Skin of body (tissue), 2 donors: ENCODE results near the gene PDE7B. TPM values are rescaled to one million over a fixed set of nuclear protein-coding genes. Genes with fewer than 3 reads are reported as not detected.

Experiments
- DNase-seq: peaks from one replicate; lab custom pipeline; 2025; lab: John Stamatoyannopoulos, UW
- total RNA-seq: library from RNA; depleted of rRNA; stranded (reverse); fragments of >200 nt; gene quantifications from one replicate; pipeline ENCODE4 v1.2.3, GENCODE V29; 2014

Gene PDE7B
- 5.1 TPM for total RNA-seq

GRCh38 chr6:135851442-135852271 is at the start of gene PDE7B:
TSS of gene PDE7B (plus strand) at chr6:135851701.
- DNase-seq, result peak; percentile 89

DNA sequence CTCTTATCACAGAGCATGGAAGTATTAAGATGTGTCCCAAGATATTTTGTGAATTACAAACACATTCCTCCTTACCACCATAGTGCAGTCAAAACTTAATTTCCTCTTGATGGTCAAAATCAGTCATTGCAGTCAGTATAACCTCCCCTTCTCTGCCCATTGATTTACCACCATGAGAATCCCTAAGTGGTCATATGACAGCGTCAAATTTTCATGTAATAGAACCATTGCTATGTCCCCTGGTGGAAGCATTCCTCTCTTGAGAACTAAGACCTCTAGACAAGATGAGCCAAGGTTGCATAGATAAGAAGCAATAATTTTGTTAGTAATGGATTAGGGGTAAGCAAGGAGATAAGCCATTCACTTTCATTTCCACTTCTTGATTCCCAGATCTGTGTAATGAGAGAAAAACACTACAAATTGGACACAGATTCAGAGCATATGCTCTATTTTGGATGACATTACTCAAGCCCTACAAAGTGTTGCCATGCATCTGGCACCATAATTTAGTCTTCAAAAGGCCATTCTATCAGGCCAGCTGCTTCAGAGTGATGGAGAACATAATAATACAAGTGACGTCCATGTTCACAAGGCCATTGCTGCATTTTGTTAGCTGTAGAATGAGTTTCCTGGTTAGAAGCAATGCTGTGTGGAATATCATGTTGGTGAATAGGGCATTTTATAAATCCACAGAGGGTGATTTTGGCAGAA is 49.6 kb upstream of the PDE7B start:
- DNase-seq, result peak; percentile 20

DNA sequence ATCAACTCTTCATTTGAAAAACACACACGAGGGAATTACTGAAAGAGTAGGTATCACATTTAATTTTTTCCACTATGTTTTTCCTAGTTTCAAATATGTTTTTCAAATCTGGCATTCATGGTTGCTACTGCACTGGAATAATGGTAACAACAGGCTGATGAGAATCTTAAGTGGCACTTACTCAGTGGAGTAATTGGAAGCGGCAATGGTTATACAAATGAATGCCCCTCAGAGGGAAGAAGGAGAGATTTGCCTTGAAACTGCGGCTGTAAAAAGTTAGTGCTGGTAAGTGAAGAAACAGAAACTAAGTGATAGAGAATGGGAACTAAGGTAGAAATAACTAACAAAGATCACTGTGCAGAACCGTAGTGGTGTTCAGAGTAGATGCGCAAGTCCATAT is 41.0 kb upstream of the PDE7B start:
- DNase-seq, result no peak

DNA sequence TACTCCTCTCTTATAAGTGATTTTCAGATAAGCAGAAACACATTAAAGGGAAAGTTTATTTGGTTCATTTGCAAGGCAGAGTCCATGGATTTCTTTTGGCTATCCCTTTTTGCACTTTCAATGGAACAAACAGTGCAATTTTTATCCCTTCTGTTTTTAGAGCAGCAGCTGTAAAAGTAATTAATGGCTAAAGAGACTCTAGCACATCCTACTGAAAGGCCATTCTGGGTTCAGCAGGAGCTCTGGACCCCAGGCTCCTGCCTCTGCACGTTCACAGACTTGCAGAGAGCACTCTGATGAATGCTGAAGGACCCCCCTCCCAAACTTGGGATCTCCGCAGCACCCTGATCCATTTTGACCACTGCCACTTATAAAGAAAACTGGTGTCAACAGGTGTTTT is 40.3 kb upstream of the PDE7B start:
- no peak for DNase-seq

- DNase-seq, result no peak
Measured at GRCh38 chr6:135811644-135812526, 39.6 kb upstream of the PDE7B start.

GRCh38 chr6:135813401-135813800 is 38.1 kb upstream of the PDE7B start:
- DNase-seq, result peak; percentile 33

DNA sequence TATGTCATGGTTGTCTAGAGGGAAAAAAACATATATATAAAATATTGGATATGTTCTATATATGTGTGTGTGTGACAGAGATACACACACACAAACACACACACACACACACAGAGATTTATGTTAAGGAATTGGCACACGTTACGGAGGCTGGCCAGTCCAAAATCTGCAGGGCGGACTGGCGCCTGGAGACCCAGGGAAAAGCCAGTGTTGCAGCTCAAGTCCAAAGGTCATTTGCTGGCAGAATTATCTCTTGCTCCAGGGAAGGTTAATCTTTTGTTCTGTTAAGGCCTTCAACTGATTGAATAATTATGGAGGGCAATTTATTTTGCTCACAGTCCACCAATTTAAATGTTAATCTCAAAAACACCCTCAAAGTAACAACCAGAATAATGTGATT is 37.5 kb upstream of the PDE7B start:
- DNase-seq, result no peak

GRCh38 chr6:135815216-135815615 is 36.3 kb upstream of the PDE7B start:
- no peak for DNase-seq

GRCh38 chr6:135817035-135817434 is 34.5 kb upstream of the PDE7B start:
- no peak for DNase-seq

DNA sequence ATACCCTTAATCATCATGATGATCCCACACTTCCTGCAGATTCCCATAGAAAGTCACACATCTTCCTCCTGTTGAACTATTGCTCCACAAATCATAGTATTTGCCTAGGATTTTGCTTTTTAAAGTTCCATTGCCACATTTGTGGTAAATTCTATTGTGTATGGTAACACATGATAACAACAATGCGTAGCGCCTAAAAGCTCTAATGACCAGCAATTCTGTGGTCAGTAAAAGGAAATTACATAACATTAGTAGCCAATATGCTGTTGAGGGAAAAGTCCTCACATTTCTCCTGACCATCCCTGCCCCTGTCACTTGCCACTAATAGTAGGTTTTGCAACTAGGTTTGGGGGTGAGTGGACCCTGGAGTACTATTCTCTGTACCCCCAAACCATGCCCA is 31.8 kb upstream of the PDE7B start:
- no peak for DNase-seq

DNA sequence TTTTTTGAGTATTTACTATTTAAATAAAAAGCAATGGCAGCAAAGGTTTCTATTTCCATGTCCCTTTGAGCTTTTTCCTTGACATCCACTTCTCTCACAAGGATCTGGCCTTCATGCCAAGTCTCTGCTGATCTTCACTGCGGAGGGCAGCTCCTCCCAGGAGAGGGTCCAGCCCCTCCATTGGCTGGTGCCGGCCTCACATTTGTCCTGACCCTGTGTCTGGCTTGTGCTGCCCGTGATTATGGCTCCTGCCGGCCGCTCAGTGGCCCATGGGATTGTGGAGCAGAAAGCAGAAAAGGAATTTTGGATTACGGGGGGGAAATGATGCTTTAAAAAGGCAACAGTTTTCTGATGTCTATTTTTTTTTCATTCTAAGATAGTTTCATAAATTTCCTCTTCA is 31.2 kb upstream of the PDE7B start:
- DNase-seq, result no peak

DNA sequence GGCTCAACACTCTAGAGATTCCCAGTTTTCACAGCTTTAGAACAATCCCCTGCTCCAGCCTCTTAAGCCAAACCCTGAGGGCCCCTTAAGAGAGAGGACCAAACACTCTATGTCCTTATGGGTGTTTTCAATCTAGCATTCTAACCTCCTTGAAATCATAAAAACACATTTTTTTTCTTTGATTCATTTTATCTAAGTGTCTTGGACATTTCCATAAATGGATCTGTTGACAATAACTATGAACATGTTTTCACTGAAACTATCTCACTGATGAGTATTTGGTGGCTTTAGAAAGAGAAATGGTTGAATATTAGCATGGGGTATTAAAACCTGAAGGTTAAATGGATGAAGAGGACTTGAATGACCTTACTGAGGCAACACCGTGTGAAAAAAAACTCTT is 27.6 kb upstream of the PDE7B start:
- no peak for DNase-seq

DNA sequence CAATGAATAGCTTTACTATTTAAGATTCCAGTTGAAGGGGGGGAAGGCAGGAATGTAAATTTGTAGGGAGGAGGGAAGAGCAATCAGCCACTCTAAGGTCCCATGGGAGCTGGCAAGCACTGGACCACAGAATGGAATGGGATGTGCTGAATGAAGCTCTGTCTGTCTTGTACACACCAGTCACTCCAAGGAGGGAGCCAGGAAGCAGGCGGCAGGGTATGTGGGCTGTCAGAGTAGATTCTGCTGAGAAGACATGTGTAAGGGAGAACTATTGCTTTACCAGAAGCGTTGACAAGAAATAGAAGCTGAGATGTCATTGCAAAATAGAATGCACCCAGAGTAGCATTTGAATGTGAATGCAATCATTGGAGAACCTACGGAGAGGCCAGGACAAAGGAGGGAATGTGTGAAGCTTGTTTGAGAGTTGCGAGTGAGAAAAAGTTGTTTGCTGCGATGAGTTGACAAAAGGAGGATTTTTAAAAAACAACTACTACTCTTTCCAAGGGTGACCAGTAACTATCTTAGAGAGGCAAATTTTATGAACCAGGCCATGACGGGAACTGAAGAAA is 25.2 kb upstream of the PDE7B start:
- no peak for DNase-seq

DNA sequence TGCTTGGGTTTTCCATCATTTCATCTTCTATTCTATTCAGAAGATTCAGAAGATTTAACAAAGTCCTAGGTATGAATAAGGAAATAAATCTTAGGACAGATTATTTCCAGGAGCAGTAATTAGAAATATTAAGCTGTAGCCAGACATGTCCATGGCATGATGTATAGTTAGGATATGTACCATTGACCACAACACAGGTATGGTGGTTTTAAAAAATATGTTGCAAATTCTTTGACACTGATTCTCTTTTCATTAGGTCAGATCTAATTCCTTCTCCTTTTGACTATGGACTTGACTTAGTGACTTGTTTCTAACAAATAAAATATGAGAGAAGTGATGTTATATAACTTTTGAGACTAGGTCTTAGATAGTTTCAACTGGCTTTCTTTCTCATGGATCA is 23.5 kb upstream of the PDE7B start:
- no peak for DNase-seq

- DNase-seq, result peak; percentile 18
Measured at GRCh38 chr6:135830452-135830881, 21.0 kb upstream of the PDE7B start.

- DNase-seq, result no peak
Measured at GRCh38 chr6:135831016-135831415, 20.5 kb upstream of the PDE7B start.

- DNase-seq, result no peak
Measured at GRCh38 chr6:135832166-135832565, 19.3 kb upstream of the PDE7B start.

DNA sequence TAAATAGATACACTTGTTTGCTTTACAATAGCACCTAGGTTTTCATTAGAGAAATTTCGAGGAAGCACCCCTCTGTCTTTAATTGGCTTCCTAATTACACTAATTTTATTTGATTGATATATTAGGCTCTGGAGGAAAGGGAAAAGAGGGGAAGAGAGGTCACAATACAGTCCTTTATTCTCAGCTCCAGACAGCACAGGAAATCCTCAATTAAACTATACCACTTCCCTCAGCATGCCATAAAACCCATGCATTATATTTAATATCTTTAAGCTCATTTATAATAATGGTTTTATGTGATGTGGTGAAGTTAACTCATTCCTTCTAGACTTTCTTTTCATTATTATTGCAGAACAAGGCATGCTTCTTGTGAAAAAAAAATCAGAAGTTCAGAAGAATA is 17.7 kb upstream of the PDE7B start:
- DNase-seq, result no peak

DNA sequence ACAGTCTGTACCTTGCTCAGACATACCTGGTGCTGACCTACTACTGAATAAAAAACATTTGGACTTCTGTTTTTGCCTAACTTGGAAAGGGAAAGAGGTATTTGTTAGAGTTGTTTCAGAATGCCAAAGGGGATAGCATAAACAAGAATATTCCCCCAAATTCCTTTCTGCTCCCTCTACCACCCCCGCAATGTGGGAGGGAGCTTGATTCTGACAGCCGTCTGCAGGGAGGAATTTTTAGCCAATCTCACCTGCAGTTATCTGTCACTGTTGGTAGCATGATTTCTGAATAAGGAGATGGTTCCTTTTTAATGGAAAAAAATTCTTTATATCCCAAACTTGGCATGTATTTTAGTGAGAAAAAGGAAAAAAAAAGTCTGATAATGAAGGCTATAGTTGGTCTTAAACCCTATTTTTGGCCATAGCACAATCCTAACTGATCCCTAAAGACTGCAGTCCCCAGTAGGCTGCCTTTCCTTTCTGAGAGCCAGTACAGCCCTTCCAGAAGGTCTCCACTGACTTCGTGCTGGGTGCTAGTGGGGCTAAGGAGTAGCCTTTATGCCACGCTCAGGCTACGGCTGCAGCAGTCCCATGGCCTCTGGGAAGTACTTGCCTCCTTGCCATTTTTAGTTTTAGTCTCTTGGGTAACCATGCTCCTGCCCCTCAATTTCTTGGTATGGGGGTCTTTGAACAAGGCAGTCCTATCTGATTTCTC is 13.6 kb upstream of the PDE7B start:
- no peak for DNase-seq

DNA sequence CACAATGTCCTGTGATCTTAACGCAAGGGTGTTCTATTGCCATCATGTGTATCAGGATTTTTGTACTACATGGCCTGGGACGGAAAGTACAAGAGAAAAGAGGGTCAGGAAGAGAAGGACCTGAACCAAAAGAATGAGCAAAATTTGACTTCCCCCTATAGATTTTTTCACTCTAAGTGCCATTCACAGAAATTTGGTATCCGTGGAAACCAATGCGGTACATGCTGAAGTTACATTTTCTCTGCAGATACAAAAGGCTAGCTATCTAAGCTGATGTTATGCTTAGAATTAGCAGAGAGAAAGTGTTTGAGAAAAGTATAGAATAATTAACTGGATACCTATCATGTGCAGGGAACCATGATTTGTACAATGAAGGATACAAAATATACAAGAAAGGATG is 12.4 kb upstream of the PDE7B start:
- DNase-seq, result no peak
